IPS DF 19.7 (cell line): ENCODE data around the gene RTEL1.

ENCODE experiments used
- DNase-seq: peaks from one replicate; pipeline ENCODE4 v3.0.0-alpha.2; 2013; ENCODE audit warnings: low read depth, low spot score

RTEL1 gene

GRCh38 chr20:63697868-63698545 is 39.9 kb downstream of the RTEL1 start:
- no peak for DNase-seq

- DNase-seq: no peak
These were observed 40.8 kb downstream of the RTEL1 start for GRCh38 chr20:63698739-63699465.

GRCh38 chr20:63699466-63700198 is 41.5 kb downstream of the RTEL1 start:
- DNase-seq: no peak

DNA sequence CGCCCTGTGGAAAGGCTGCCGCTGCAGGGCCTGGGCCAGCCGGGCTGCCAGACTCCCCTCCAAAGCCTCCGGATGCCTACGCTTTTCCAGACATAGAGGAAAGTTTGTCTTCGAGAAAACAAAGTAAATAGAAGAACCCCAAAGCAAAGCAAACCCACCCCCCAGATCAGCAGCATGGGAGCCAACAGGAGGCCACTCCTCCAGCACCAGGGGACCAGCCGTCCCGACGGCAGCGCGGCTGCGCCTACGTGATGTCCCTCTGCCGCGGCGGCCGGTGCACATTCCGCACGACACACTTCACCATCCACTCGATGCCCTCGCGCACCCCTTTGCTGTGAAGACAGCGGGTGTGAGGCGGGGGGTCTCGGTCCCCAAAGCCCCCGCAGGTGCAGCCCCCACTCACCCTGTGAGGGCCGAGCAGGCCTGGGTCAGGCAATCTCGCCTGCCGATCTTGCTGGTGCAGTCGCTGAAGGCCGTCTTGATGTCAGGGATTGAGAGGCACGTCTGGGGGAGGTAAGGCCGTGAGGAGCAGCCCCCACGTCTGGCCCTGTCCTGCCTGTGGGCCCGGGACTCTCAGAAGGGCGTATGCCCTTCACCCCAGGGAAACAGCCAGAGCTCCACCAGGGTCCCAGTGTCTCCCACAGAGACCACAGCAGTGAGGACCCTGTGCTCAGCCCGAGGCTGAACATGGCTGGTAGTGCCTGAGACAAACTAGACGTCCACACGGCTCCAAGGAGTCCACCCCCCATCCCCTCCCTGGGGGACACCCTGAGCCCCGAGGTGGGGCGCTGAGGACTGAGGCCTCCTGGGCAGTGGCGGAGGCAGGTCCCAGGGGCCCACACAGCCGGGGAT is 42.3 kb downstream of the RTEL1 start:
- no peak for DNase-seq

DNA sequence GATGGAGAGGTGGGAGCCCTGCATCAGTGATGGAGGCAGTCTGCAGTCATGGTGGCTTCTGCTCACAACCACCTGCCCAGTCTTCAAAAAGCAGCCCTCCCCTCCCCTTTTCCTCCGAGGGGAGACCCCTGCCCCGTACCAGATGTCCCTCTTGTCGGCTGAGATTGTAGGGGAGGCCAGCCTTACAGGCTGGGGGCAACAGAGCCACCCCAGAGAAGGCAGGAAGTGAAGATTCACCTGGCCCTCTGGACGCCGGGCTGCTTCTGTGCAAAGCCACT is 42.9 kb downstream of the RTEL1 start:
- DNase-seq: no peak

DNA sequence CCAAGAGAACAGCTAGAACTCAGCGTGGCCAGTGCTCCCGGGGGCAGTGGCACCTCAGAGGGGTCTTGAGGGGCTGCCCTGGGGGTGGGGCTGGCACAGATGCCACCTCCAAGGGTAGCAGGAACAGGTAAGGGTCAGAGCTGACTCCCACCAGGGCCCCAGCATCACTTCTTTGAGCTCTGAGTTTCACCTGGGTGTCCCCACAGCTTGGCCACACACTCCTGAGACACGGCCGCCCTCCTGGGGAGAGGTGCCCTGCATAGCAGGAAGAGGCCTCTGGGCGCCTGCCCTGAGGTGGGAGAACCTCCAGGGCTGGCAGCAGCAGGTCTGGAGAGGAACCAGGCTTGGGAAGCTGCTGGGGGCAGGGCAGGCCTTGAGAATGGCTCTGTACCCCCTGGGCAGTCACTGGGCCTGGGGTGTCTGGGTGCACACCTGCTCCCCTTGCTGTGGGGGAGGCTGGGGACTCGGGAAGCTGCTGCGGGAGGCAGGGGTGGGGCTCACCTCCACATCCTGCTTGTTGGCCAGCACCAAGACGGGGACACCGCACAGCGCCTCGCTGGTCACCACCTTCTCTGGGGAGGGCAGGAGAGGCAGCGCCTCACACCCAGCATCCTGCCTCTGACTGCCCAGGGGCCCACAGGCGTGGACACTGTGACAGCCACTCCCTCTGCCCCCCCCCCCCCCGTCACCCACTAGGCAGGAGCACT is 43.4 kb downstream of the RTEL1 start:
- DNase-seq: no peak

GRCh38 chr20:63702036-63702665 is 44.0 kb downstream of the RTEL1 start:
- DNase-seq: no peak

GRCh38 chr20:63702751-63703470 is 44.8 kb downstream of the RTEL1 start:
- DNase-seq: no peak

DNA sequence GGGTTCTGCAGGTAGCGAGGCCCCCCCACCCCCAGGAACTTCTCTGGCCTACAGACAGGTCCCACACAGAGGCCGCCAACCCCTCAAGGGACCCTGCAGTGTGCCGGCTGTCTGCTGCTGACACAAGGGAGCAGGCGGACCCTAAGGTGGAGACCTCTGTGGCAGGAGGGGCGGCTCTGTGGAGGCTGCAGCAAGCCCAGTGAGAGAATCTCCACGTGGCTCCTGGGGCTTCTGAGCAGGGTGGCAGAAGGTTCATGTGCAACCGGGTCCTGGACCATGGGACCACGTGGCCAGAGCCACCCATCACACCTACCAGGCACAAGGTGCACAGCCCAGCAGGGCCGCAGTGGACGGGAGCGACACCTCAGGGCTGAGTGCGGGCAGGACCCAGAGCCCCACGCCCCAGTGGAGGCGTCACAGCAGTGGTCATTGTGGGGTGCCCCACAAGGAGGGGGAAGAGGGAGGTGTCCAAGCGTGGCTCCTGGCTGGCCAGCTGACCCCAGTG is 45.4 kb downstream of the RTEL1 start:
- no peak for DNase-seq

DNA sequence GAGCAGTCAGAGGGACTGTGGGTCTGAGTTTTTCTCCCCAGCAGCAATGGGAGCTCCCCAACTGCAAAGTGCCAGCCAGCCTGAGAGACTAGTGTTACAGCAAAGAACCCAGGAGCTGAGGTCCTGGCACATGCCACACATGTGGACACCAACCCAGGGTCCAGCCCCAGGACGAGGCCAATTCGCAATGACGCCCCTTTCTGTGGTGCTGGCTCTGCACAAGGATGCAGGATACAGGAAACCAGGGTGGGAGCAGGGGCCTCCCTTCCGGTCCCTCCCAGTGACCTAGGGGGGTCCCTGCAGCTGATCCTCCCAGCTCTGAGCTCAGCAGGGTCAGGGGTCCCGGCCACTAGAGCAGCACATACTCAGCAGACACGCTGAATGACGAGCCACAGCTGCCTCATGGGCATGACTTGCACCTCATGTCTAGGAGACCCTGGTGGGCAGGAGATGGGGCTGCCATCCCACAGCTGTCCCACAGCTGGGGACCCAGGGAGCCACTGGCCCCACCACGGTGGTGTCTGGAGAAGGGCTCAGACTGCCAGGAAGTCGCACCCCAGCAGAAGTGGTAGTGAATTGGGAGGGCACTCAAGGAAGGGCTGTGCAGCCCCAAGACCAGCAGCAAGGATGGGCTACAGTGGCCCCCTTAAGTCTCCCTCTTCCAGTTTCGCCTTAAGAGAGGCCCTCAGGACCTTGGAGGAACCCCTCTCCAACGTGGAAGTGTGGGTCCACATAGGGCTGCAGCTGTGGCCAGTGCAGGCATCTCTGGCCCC is 46.0 kb downstream of the RTEL1 start:
- DNase-seq: no peak

DNA sequence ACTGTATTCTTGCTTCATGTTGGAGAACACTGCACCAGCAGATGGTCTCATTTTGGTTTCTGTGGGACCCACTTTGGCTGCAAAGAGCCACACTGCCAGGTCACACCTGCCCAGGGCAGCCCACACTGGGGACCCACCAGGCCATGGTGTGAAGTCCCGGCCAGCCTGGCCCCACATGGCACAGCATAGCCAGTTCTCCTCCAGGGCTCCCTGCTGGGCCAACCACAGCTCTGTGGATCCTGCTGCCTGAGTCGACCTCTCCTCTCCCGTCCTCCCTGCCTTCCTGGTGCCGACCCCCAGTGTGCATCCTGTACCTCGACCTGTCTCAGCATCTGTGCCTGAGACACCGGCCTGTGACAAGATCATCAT is 46.6 kb downstream of the RTEL1 start:
- DNase-seq: no peak

- DNase-seq: no peak
These were observed 47.3 kb downstream of the RTEL1 start for GRCh38 chr20:63705232-63706026.

GRCh38 chr20:63706027-63706695 is 48.0 kb downstream of the RTEL1 start:
- no peak for DNase-seq

DNA sequence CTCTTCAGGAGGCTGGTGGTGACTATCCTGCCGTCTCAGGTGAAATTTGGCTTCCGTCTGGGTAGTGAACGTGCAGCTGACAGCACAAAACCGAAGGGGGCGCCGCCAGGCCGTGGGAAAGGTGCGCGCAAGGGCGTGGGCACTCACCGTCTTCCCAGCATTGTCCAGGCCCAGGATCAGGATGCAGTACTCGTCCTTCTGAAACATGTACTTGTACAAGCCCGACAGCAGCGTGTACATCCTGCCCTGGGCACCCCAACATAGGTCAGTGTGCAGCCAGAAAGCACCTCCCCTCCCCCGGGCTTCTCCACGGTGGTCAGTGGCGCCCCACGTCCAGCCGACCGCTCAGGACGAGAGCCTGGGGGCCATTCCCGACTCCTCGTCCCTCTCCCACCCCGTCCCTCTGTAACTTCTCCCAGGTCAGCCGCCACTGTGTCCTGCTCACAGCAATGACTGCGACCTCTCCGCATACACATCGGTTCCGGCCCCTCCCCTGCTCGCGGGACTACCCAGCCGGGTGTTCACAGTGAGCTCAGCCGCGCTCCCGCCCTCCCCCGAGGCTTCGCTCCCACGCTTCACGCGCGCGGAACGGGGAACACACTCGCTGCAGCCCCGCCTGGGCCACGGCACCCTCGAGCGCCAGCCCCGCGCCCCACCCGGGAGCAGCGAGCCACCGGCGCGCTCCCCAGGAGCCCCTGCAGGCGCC is 48.9 kb downstream of the RTEL1 start:
- no peak for DNase-seq

- DNase-seq: peak; percentile 23
These were observed 49.6 kb downstream of the RTEL1 start, which contains the start of the genes ARFRP1 and ZGPAT for GRCh38 chr20:63707558-63708300. ARFRP1 (minus strand) TSS chr20:63707976; CDS start chr20:63707091, 885 bp downstream. ZGPAT (plus strand) TSS chr20:63708039; CDS start chr20:63708581, 542 bp downstream.
